Heart right ventricle (tissue), 16 donors: ENCODE measurements around the gene MRS2. TPM values are rescaled to one million over a fixed set of nuclear protein-coding genes. Genes with fewer than 3 reads are reported as not detected.

ENCODE experiments used
- ATAC-seq, 8 donors: fragments of 200-7000 bp; cut with Tn5 transposase; one replicate each; pipeline ENCODE4 v1.9.1; 2020; ENCODE audit warnings: mild to moderate bottlenecking in 8 of 8, moderate library complexity in 8 of 8, moderate number of reproducible peaks in 1 of 8
- DNase-seq, 2 donors: peaks; one replicate each; pipeline ENCODE4 v3.0.0-alpha.2; 2020
- H3K27ac ChIP-seq, 10 donors: fragments of 200-600 bp; sonication (generic) in 2 of 10; one replicate each; pipeline versions ENCODE4 v1.5.0 to v1.8.0; 2020 to 2022; ENCODE audit warnings: mild to moderate bottlenecking in 3 of 10
- H3K27me3 ChIP-seq, 7 donors: fragments of 200-600 bp; one replicate each; pipeline ENCODE4 v1.8.0; 2021 to 2022; ENCODE audit warnings: mild to moderate bottlenecking in 2 of 7
- H3K36me3 ChIP-seq, 9 donors: fragments of 200-600 bp; sonication (generic) in 1 of 9; one replicate each; pipeline versions ENCODE4 v1.5.0 to v1.8.0; 2020 to 2022; ENCODE audit warnings: mild to moderate bottlenecking in 2 of 9
- H3K4me1 ChIP-seq, 9 donors: fragments of 200-600 bp; sonication (generic) in 1 of 9; one replicate each; pipeline versions ENCODE4 v1.5.0 to v1.8.0; 2020 to 2022; ENCODE audit warnings: mild to moderate bottlenecking in 4 of 9
- H3K4me3 ChIP-seq, 10 donors: fragments of 200-600 bp; sonication (generic) in 2 of 10; one replicate each; pipeline versions ENCODE4 v1.5.0 to v1.8.0; 2020 to 2022; ENCODE audit warnings: mild to moderate bottlenecking in 7 of 10, moderate library complexity in 2 of 10
- H3K9me3 ChIP-seq, 11 donors: fragments of 200-600 bp in 10 of 11; sonication (generic) in 2 of 11; one replicate each; pipeline versions ENCODE4 v1.5.0 to v1.8.0; 2013 to 2022; ENCODE audit warnings: mild to moderate bottlenecking in 2 of 11, control low read depth in 1 of 11, moderate library complexity in 1 of 11
- CTCF ChIP-seq, 9 donors: fragments of 200-600 bp; sonication (generic) in 2 of 9; IDR thresholded peaks; one replicate each; pipeline versions ENCODE4 v1.5.0 to v1.8.0; 2021 to 2022; ENCODE audit warnings: antibody characterized with exemption in 9 of 9, mild to moderate bottlenecking in 5 of 9, moderate library complexity in 1 of 9
- WGBS, 2 donors: extraction: QIAGEN DNeasy Blood & Tissue Kit; methylation state at CpG; one replicate each; pipeline ENCODE4 v1.1.7; 2013; ENCODE audit warnings: inconsistent platforms in 1 of 2; 5-methylcytosine and 5-hydroxymethylcytosine counted together
- intact Hi-C, 10 donors: fragments of 100-400 bp; cut with DNase I; formaldehyde crosslinking; loops; one replicate each; pipeline versions ENCODE4 v1.11.1 to v1.14.2; 2022
- polyA plus RNA-seq, 2 donors: library from polyadenylated mRNA; stranded (reverse); fragments of 200-250 nt; gene quantifications; one replicate each; pipeline ENCODE4 v1.2.3, GENCODE V29; 2013
- total RNA-seq, 10 donors: library from RNA; stranded (reverse); fragmentation: NEBNext Ultra II Directional in 3 of 10; extraction: Animal tissue kit (Norgen Biotek cat#: 25700) in 3 of 10; gene quantifications; one replicate each; pipeline versions ENCODE4 v1.2.1 to v1.2.4, GENCODE V29; 2021 to 2023
- donor health status: Arrhythmogenic right ventricular cardiomyopathy.
- donor health status: ischemic (EF 13 %, LVEDD 7.1; RV severe dilation, severe dysfunction).
- donor health status: healthy with polysubstance abuse.
- donor health status: DM: no; HTN: yes; CAD: no.
- donor health status: DM: no; HTN: no; CAD: no.
- donor health status: ischemic (EF 25% LVEDD 6.9; RV normal size, moderate dysfunction).
- donor health status: ischemic (EF 25% LVEDD 5.7; RV mildly dilated, moderate dysfunction).
- donor health status: healthy.
- donor health status: DM: yes; HTN: yes; CAD: no.
- donor health status: Ischemic cardiomyopathy.
- donor health status: ischemic (EF 35%, LVEDD 5.7; RV mildly dilated, moderate dysfunction).
- donor health status: nonischemic (EF 11% LVEDD 7.7; RV severe dilation, severe dysfunction).
- donor health status: DM: yes; HTN: yes; CAD: no.
- donor health status: PGD.
- donor health status: ischemic (EF 29% LVEDD 5.4; RV normal size, mild dysfunction).
- donor health status: nonischemic (EF 23%, LVEDD 6.1; RV moderate dilation, normal function).

Gene MRS2
- total and polyA plus RNA-seq, 12 donors, result 18.5 to 68.6 (median 48.5) TPM

- Histone ChIP-seq H3K4me1 (no peaks in the 10 kb centered on the region), H3K27me3 (no peaks in the 10 kb centered on the region), H3K9me3 (no peaks in the 10 kb centered on the region), H3K36me3 (peaks cover 0 to 15% (median 0%) of the 10 kb centered on the region in 9 donors), H3K27ac (no peak overlapping the region), H3K4me3 (no peak overlapping the region)
- TF ChIP-seq CTCF (IDR thresholded peaks at IDR 0.05), result no peak
- WGBS, 2 donors, result 89 to 91% methylated on average over 3 of the region's 3 CpGs
- DNase-seq (no peak), ATAC-seq (no peak)
- intact Hi-C loops, result loop anchor here in 6 of 10 donors (10.0 kb wide), 4 partner anchors 75 to 325 kb away; no protein-coding TSS in a partner anchor
Observed at GRCh38 chr6:24439858-24440539, 37.3 kb downstream of the MRS2 start.

DNA sequence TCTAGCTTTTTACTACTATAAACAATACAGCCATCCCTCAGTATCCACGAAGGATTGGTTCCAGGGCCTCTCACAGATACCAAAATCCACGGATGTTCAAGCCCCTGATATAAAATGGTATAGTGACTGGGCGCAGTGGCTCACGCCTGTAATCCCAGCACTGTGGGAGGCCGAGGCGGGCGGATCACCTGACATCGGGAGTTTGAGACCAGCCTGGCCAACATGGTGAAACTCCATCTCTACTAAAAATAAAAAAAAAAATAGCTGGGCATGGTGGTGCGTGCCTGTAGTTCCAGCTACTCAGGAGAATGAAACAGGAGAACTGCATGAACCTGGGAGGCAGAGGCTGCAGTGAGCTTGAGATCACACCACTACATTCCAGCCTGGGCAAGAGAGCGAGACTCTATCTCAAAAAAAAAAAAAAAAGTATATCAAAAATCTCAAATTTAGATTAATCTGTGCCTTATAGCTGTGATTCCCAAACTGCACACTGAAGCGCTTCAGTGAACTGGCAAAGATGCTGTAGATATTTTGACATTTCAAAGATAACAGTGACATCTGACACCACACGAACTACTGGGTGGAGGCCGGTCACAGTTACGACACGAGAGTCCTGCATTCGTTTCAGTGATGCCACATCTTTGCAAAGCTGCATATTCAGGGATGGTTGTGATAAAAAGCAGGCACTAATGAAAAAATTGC, 38.3 kb downstream of the MRS2 start:
- intact Hi-C loops, result no loop called here
- DNase-seq, result no peak
- no peak overlapping the region for H3K4me3 ChIP-seq
- no peaks in the 10 kb centered on the region for H3K27me3 ChIP-seq
- peaks cover 0 to 12% (median 0%) of the 10 kb centered on the region in 9 donors for H3K36me3 ChIP-seq
- 82 to 87% methylated on average over 16 of the region's 16 CpGs for WGBS, 2 donors
- no peaks in the 10 kb centered on the region for H3K4me1 ChIP-seq
- no peak for TF ChIP-seq CTCF (IDR thresholded peaks at IDR 0.05)
- ATAC-seq, result no peak
- H3K9me3 ChIP-seq, result no peaks in the 10 kb centered on the region
- no peak overlapping the region for H3K27ac ChIP-seq

DNA sequence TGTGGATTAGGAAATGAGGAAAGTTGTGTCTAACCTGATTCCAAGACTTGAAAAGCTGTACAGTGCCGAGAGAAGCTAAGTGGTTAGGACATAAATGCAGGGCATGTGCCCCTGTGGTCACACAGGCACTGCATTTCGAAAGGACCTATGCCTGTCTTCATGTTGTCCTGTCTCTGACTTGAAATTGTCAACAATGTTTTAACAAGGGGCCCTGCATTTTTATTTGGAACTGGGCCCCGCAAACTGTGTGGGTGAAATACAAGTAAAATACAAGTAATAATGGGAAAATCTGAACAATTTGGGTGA, 38.8 kb downstream of the MRS2 start:
- intact Hi-C loops, result no loop called here
- Histone ChIP-seq H3K4me1 (no peaks in the 10 kb centered on the region), H3K36me3 (peaks cover 0 to 9% (median 0%) of the 10 kb centered on the region in 9 donors), H3K9me3 (no peaks in the 10 kb centered on the region), H3K27me3 (no peaks in the 10 kb centered on the region), H3K27ac (no peak overlapping the region), H3K4me3 (no peak overlapping the region)
- DNase-seq, result no peak
- TF ChIP-seq CTCF (IDR thresholded peaks at IDR 0.05), result no peak
- 91 to 92% methylated on average over 3 of the region's 3 CpGs for WGBS, 2 donors
- no peak for ATAC-seq

DNA sequence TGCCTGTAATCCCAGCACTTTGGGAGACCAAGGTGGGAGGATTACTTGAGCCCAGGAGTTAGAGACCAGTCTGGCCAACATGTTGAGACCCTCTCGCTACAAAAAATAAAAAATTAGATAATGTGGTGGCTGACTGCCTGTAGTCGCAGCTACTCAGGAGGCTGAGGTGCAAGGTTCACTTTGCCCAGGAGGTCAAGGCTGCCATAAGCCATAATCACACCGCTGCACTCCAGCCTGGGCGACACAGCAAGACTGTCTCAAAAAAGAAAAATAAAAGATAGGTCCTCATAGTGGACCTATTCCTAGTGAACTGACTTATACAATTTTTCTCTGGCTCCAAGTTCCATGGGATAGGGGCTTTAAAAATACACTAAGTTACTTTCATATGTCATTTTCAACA, 41.9 kb downstream of the MRS2 start:
- peaks cover 0 to 9% (median 0%) of the 10 kb centered on the region in 9 donors for H3K36me3 ChIP-seq
- no peaks in the 10 kb centered on the region for H3K9me3 ChIP-seq
- DNase-seq (no peak), ATAC-seq (no peak)
- 83 to 94% methylated on average over 4 of the region's 4 CpGs for WGBS, 2 donors
- H3K4me1 ChIP-seq, result no peaks in the 10 kb centered on the region
- H3K27ac ChIP-seq, result no peak overlapping the region
- no peaks in the 10 kb centered on the region for H3K27me3 ChIP-seq
- TF ChIP-seq CTCF (IDR thresholded peaks at IDR 0.05), result no peak
- H3K4me3 ChIP-seq, result no peak overlapping the region
- intact Hi-C loops, result no loop called here
